HG02943 (cell line): ENCODE results near the gene DEFB118.
"Not testable (repeated sequence)": the region's sequence is repeated elsewhere in the genome, so short reads cannot be mapped to it uniquely, and the experiment has no call there.

Source experiments
- ATAC-seq: cut with Tn5 transposase; IDR thresholded peaks from one replicate; pipeline ENCODE4 v1.9.1; 2021; ENCODE audit warnings: mild to moderate bottlenecking, low read depth, moderate library complexity; ENCODE audit not compliant: unreplicated experiment

DEFB118 gene

GRCh38 chr20:31368301-31368700 lies at the start of gene DEFB118:
Gene DEFB118, plus strand, starts transcription at chr20:31368601. Its CDS starts 50 bp downstream, at chr20:31368651.
- no peak for ATAC-seq

GRCh38 chr20:31322504-31322903 lies 45.9 kb upstream of the DEFB118 start:
- no peak for ATAC-seq

GRCh38 chr20:31330893-31331292 lies 37.5 kb upstream of the DEFB118 start:
- no peak for ATAC-seq

- no peak for ATAC-seq
Observed at GRCh38 chr20:31341470-31341869, 26.9 kb upstream of the DEFB118 start.

- ATAC-seq: no peak
Observed at GRCh38 chr20:31355981-31356380, 12.4 kb upstream of the DEFB118 start.

- no peak for ATAC-seq
Observed at GRCh38 chr20:31363295-31363694, 5.1 kb upstream of the DEFB118 start.

- ATAC-seq: not testable (repeated sequence)
Observed at GRCh38 chr20:31364272-31364671, 4.1 kb upstream of the DEFB118 start.

GRCh38 chr20:31374346-31374745 lies 5.9 kb downstream of the DEFB118 start:
- no peak for ATAC-seq

- no peak for ATAC-seq
Observed at GRCh38 chr20:31390490-31390889, 22.1 kb downstream of the DEFB118 start, which contains the start of gene DEFB119. Gene DEFB119, minus strand, starts transcription at chr20:31390590. Its CDS starts 107 bp downstream, at chr20:31390483.

- ATAC-seq: no peak
Observed at GRCh38 chr20:31392836-31393235, 24.4 kb downstream of the DEFB118 start.

- ATAC-seq: no peak
Observed at GRCh38 chr20:31394900-31395299, 26.5 kb downstream of the DEFB118 start.

- ATAC-seq: no peak
Observed at GRCh38 chr20:31403886-31404285, 35.5 kb downstream of the DEFB118 start.

- ATAC-seq: no peak
Observed at GRCh38 chr20:31406115-31406514, 37.7 kb downstream of the DEFB118 start, which contains the start of gene DEFB121. Gene DEFB121, minus strand, starts transcription at chr20:31406215. Its CDS starts 63 bp downstream, at chr20:31406152.

- no peak for ATAC-seq
Observed at GRCh38 chr20:31410011-31410410, 41.6 kb downstream of the DEFB118 start.

GRCh38 chr20:31414381-31414780 lies 46.0 kb downstream of the DEFB118 start:
- ATAC-seq: no peak

- ATAC-seq: no peak
Observed at GRCh38 chr20:31415653-31416052, 47.3 kb downstream of the DEFB118 start.

GRCh38 chr20:31418307-31418706 lies 49.9 kb downstream of the DEFB118 start:
- ATAC-seq: no peak
